ENCODE results near the gene CABP4. TPM values are rescaled to one million over a fixed set of nuclear protein-coding genes. Genes with fewer than 3 reads are reported as not detected.

The CABP4 gene
- total and polyA plus RNA-seq, 10 of the 15 experiments (the other 5 are each of a cell fraction or from before 2014, with no cell fraction given): 0.04 to 0.41 (median 0.14) TPM; not detected in 2

DNA sequence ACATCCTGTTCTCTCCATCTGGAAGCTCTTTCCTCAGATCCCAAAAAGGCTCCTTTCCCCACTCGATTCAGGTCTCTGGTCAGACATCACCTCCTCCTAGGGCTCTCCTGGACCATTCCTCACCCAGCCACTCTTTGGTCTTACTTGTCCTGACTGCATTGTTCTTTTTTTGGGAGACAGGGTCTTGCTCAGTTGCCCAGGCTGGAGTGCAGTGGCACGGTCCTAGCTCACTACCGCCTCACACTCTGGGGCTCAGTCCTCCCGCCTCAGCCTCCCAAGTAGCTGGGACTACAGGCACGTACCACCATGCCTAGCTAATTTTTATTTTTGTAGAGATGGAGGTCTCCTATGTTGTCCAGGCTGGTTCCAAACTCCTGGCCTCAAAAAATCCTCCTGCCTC is 9.6 kb upstream of the CABP4 start (continued):
- TF ChIP-seq, protein P1, sequence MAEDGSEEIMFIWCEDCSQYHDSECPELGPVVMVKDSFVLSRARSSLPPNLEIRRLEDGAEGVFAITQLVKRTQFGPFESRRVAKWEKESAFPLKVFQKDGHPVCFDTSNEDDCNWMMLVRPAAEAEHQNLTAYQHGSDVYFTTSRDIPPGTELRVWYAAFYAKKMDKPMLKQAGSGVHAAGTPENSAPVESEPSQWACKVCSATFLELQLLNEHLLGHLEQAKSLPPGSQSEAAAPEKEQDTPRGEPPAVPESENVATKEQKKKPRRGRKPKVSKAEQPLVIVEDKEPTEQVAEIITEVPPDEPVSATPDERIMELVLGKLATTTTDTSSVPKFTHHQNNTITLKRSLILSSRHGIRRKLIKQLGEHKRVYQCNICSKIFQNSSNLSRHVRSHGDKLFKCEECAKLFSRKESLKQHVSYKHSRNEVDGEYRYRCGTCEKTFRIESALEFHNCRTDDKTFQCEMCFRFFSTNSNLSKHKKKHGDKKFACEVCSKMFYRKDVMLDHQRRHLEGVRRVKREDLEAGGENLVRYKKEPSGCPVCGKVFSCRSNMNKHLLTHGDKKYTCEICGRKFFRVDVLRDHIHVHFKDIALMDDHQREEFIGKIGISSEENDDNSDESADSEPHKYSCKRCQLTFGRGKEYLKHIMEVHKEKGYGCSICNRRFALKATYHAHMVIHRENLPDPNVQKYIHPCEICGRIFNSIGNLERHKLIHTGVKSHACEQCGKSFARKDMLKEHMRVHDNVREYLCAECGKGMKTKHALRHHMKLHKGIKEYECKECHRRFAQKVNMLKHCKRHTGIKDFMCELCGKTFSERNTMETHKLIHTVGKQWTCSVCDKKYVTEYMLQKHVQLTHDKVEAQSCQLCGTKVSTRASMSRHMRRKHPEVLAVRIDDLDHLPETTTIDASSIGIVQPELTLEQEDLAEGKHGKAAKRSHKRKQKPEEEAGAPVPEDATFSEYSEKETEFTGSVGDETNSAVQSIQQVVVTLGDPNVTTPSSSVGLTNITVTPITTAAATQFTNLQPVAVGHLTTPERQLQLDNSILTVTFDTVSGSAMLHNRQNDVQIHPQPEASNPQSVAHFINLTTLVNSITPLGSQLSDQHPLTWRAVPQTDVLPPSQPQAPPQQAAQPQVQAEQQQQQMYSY (CRISPR knock-in tag; IDR thresholded peaks at IDR 0.05): no peak
- TF ChIP-seq ZBED1 (IDR thresholded peaks at IDR 0.05; ENCODE audit: borderline replicate concordance): no peak

DNA sequence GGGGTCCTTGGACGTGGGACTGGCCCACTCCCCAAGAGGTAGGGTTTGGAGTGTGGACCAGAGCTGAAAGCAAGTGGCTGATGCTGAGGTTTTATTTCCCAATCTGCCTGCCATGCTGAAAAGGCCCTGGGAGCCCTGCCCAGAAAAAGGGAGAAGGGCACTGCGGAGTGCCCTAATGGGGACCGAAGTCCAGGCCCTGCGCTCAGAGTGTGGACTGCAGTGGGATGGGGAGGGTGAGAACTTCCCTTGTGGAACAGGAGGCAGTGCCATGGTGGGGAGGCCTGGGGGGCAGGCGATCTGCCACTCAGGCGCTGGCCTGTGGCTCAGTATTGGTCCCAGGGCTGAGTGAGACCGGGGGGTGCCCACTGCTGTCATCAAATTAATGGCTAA is 6.9 kb upstream of the CABP4 start:
- in situ Hi-C loops (cut with MboI): no loop called here
- no peak overlapping the region for H3K9ac ChIP-seq (ENCODE audit: control insufficient read depth, insufficient read depth, low read length)
- ChIA-PET SMC1A (ENCODE audit: uncharacterized antibody, unreplicated experiment) (interaction anchor here (1.3 kb wide), 1 partner anchor 11 kb away, joined by 6 read pairs; the partner anchor contains the start of gene PTPRCAP), POLR2A (interaction anchor here (1.9 kb wide), 2 partner anchors 13 to 36 kb away, joined by 4 to 7 read pairs; no protein-coding TSS in a partner anchor), CTCF (interaction anchor here (0.7 to 1.5 kb wide), 3 partner anchors 11 to 12 kb away, joined by 3 to 6 read pairs (median 4); no protein-coding TSS in a partner anchor), RAD21 (ENCODE audit: unreplicated experiment) (no interaction called here)
- H3K27ac ChIP-seq (ENCODE audit: control insufficient read depth, insufficient read depth): no peak overlapping the region
- FAIRE-seq (no peak), DNase-seq (ENCODE audit: low read depth, low spot score) (no peak), ATAC-seq (no peak)
- 96% methylated on average over 7 of the region's 7 CpGs for WGBS (ENCODE audit: insufficient coverage, insufficient replicate concordance, low lambda C conversion rate, missing lambda C conversion rate)
- peaks cover 32% of the 10 kb centered on the region for H3K4me1 ChIP-seq (ENCODE audit: control insufficient read depth, insufficient read depth, low read length)
- H3K27me3 ChIP-seq (replicated peaks in 1 of 2; ENCODE audit: control insufficient read depth in 2 of 2, insufficient read depth in 2 of 2, low read length in 1 of 2): no peaks in the 10 kb centered on the region
- TF ChIP-seq CBX3 (IDR thresholded peaks at IDR 0.05; ENCODE audit: borderline replicate concordance, low read depth) (no peak), POLR2A (IDR thresholded peaks at IDR 0.05; ENCODE audit: low read depth, low read length) (0 out of 2 replicates have a peak, but pooled peaks have one; percentile 19)
- no peak overlapping the region for H3K4me3 ChIP-seq
- H3K4me2 ChIP-seq (ENCODE audit: control insufficient read depth, insufficient read depth): no peak overlapping the region
- no peak overlapping the region for H2AFZ ChIP-seq (ENCODE audit: control insufficient read depth, low read depth, low read length)
- no peaks in the 10 kb centered on the region for H3K9me3 ChIP-seq (replicated peaks; ENCODE audit: control insufficient read depth, insufficient read depth, low read length)
- intact Hi-C loops (cut with micrococcal nuclease; ENCODE audit: unreplicated experiment): no loop called here
- H4K20me1 ChIP-seq (ENCODE audit: control insufficient read depth, insufficient read depth): no peaks in the 10 kb centered on the region
- H3K79me2 ChIP-seq (ENCODE audit: control insufficient read depth, insufficient read depth, low read length): peaks cover 10% of the 10 kb centered on the region
- no peaks in the 10 kb centered on the region for H3K36me3 ChIP-seq (ENCODE audit: control insufficient read depth in 2 of 2, insufficient read depth in 2 of 2, low read length in 1 of 2)
- BruUV-seq (replicated peaks): no TSS peak

All from GM12878 (cell line).